ENCODE data around the gene ARTN.

ARTN gene

GRCh38 chr1:43933386-43934100 is at the start of gene ARTN:
ARTN (plus strand) TSS chr1:43933801; CDS start chr1:43935657, 1,856 bp downstream.
- no peak for DNase-seq

GRCh38 chr1:43885279-43885801 is 48.3 kb upstream of the ARTN start:
- DNase-seq, result no peak

- no peak for DNase-seq
Observed at GRCh38 chr1:43887748-43888147, 45.9 kb upstream of the ARTN start.

- no peak for DNase-seq
Observed at GRCh38 chr1:43890815-43891214, 42.8 kb upstream of the ARTN start.

- no peak for DNase-seq
Observed at GRCh38 chr1:43893006-43893405, 40.6 kb upstream of the ARTN start.

GRCh38 chr1:43898981-43899380 is 34.6 kb upstream of the ARTN start:
- DNase-seq, result no peak

- DNase-seq, result no peak
Observed at GRCh38 chr1:43900386-43900785, 33.2 kb upstream of the ARTN start.

- no peak for DNase-seq
Observed at GRCh38 chr1:43901196-43901961, 32.2 kb upstream of the ARTN start.

- DNase-seq, result no peak
Observed at GRCh38 chr1:43902058-43902831, 31.4 kb upstream of the ARTN start.

GRCh38 chr1:43904660-43905551 is 28.7 kb upstream of the ARTN start:
- no peak for DNase-seq

GRCh38 chr1:43908226-43908625 is 25.4 kb upstream of the ARTN start:
- DNase-seq, result no peak

GRCh38 chr1:43908858-43909257 is 24.7 kb upstream of the ARTN start:
- DNase-seq, result no peak

GRCh38 chr1:43910343-43910742 is 23.3 kb upstream of the ARTN start:
- DNase-seq, result no peak

GRCh38 chr1:43912607-43913006 is 21.0 kb upstream of the ARTN start:
- DNase-seq, result no peak

GRCh38 chr1:43913051-43913501 is 20.5 kb upstream of the ARTN start:
- DNase-seq, result no peak

GRCh38 chr1:43913666-43914360 is 19.8 kb upstream of the ARTN start:
- DNase-seq, result no peak

GRCh38 chr1:43914576-43915525 is 18.8 kb upstream of the ARTN start:
- DNase-seq, result no peak

GRCh38 chr1:43919906-43920305 is 13.7 kb upstream of the ARTN start:
- DNase-seq, result no peak

- no peak for DNase-seq
Observed at GRCh38 chr1:43921022-43921421, 12.6 kb upstream of the ARTN start.

- DNase-seq, result no peak
Observed at GRCh38 chr1:43924516-43924915, 9.1 kb upstream of the ARTN start.

All from stimulated activated CD4-positive, alpha-beta T cell treated with anti-CD3 and anti-CD28 coated beads, Interleukin-12 subunit alpha, Interleukin-12 subunit beta, amount 100 ng/mL, for 4 hours (primary cell).